ENCODE measurements around the gene RBBP8NL.

- TF ChIP-seq CTCF (IDR thresholded peaks at IDR 0.05) = no peak
- TF ChIP-seq POLR2A (IDR thresholded peaks at IDR 0.05) = no peak
Observed at GRCh38 chr20:62367633-62368391, 59.5 kb downstream of the RBBP8NL start.
